ENCODE measurements around the gene GRK3. TPM values are rescaled to one million over a fixed set of nuclear protein-coding genes. Genes with fewer than 3 reads are reported as not detected.

The GRK3 gene
- total and polyA plus RNA-seq, 10 of the 15 experiments (the other 5 are each of a cell fraction or from before 2014, with no cell fraction given), result 3.1 to 35.1 (median 14.7) TPM

DNA sequence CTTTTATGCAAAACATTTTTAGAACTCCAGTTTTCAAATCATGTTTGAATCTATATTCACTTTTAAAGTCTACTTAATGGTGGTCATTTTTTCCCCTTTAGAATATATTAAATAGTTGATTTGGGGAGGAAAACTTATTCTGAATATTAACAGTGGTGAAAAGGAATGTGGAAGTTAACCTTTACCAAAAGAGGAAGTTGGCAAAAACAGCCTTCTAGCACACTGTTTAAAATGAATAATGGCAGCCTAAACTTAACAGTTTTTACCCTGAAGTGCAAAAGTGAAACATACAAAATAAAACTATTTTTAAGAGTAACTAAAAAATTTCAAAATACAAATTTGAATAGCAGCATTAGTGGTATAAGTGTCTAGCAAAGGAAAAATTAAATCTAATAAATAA lies 86.4 kb downstream of the GRK3 start:
- no peak overlapping the region for H3K4me2 ChIP-seq (ENCODE audit: control insufficient read depth, insufficient read depth)
- 0 out of 4 replicates have a peak, but pooled peaks cover 0 to 2% of the 10 kb centered on the region in 2 experiments for H3K36me3 ChIP-seq (ENCODE audit: control insufficient read depth in 2 of 2, insufficient read depth in 2 of 2, low read length in 1 of 2)
- DNase-seq (ENCODE audit: low read depth, low spot score) (peak; percentile 24), FAIRE-seq (no peak), ATAC-seq (peak; percentile 87)
- peaks cover 5% of the 10 kb centered on the region; the same call in 1 of the 2 replicates for H3K4me1 ChIP-seq (ENCODE audit: control insufficient read depth, insufficient read depth, low read length)
- H3K9me3 ChIP-seq (replicated peaks; ENCODE audit: control insufficient read depth, insufficient read depth, low read length), result no peaks in the 10 kb centered on the region; the same call in 1 of the 3 replicates
- in situ Hi-C loops (cut with MboI) (no loop called here), intact Hi-C loops (cut with micrococcal nuclease; ENCODE audit: unreplicated experiment) (no loop called here)
- no peak overlapping the region for H3K27ac ChIP-seq (ENCODE audit: control insufficient read depth, insufficient read depth)
- TF ChIP-seq NFIC (IDR thresholded peaks at IDR 0.05; ENCODE audit: low read depth, low read length) (0 out of 2 replicates have a peak, but pooled peaks have one; percentile 29), EP300 (IDR thresholded peaks at IDR 0.05; ENCODE audit: borderline replicate concordance in 1 of 2, control insufficient read depth in 1 of 2, low read depth in 2 of 2, low read length in 2 of 2) (peak in 1 of 2 experiments; percentile 33; a peak in 1 of 4 replicates), SPI1 (IDR thresholded peaks at IDR 0.05; ENCODE audit: borderline replicate concordance, insufficient read depth, low read depth, low read length) (peak; percentile 78), TBL1XR1 (IDR thresholded peaks at IDR 0.05; ENCODE audit: low read depth, low read length) (no peak), DPF2 (IDR thresholded peaks at IDR 0.05) (0 out of 2 replicates have a peak, but pooled peaks have one; percentile 25)
- TF ChIP-seq, protein P1, sequence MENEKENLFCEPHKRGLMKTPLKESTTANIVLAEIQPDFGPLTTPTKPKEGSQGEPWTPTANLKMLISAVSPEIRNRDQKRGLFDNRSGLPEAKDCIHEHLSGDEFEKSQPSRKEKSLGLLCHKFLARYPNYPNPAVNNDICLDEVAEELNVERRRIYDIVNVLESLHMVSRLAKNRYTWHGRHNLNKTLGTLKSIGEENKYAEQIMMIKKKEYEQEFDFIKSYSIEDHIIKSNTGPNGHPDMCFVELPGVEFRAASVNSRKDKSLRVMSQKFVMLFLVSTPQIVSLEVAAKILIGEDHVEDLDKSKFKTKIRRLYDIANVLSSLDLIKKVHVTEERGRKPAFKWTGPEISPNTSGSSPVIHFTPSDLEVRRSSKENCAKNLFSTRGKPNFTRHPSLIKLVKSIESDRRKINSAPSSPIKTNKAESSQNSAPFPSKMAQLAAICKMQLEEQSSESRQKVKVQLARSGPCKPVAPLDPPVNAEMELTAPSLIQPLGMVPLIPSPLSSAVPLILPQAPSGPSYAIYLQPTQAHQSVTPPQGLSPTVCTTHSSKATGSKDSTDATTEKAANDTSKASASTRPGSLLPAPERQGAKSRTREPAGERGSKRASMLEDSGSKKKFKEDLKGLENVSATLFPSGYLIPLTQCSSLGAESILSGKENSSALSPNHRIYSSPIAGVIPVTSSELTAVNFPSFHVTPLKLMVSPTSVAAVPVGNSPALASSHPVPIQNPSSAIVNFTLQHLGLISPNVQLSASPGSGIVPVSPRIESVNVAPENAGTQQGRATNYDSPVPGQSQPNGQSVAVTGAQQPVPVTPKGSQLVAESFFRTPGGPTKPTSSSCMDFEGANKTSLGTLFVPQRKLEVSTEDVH (IDR thresholded peaks at IDR 0.05; ENCODE audit: low read depth, partially characterized antibody), result no peak
- TF ChIP-seq, protein P2, sequence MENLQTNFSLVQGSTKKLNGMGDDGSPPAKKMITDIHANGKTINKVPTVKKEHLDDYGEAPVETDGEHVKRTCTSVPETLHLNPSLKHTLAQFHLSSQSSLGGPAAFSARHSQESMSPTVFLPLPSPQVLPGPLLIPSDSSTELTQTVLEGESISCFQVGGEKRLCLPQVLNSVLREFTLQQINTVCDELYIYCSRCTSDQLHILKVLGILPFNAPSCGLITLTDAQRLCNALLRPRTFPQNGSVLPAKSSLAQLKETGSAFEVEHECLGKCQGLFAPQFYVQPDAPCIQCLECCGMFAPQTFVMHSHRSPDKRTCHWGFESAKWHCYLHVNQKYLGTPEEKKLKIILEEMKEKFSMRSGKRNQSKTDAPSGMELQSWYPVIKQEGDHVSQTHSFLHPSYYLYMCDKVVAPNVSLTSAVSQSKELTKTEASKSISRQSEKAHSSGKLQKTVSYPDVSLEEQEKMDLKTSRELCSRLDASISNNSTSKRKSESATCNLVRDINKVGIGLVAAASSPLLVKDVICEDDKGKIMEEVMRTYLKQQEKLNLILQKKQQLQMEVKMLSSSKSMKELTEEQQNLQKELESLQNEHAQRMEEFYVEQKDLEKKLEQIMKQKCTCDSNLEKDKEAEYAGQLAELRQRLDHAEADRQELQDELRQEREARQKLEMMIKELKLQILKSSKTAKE (IDR thresholded peaks at IDR 0.05; ENCODE audit: low read depth, poor library complexity, severe bottlenecking), result peak; percentile 31
- CTCF ChIA-PET, result interaction anchor here (0.7 kb wide), 1 partner anchor 28 kb away, joined by 3 read pairs; no protein-coding TSS in a partner anchor
- no peak overlapping the region for H3K4me3 ChIP-seq
- H3K9ac ChIP-seq (ENCODE audit: control insufficient read depth, insufficient read depth, low read length), result no peak overlapping the region
- no peaks in the 10 kb centered on the region for H4K20me1 ChIP-seq (ENCODE audit: control insufficient read depth, insufficient read depth)
- RAD21 ChIA-PET (ENCODE audit: unreplicated experiment), result no interaction called here
- H3K27me3 ChIP-seq (replicated peaks in 1 of 2; ENCODE audit: control insufficient read depth in 2 of 2, insufficient read depth in 2 of 2, low read length in 1 of 2), result no peaks in the 10 kb centered on the region
- SMC1A ChIA-PET (ENCODE audit: uncharacterized antibody, unreplicated experiment), result interaction anchor here (0.9 kb wide), 1 partner anchor 10 kb away, joined by 4 read pairs; no protein-coding TSS in a partner anchor
- POLR2A ChIA-PET, result interaction anchor here (0.8 to 1.6 kb wide), 2 partner anchors 79 to 81 kb away, joined by 3 to 4 read pairs; no protein-coding TSS in a partner anchor
- H2AFZ ChIP-seq (ENCODE audit: control insufficient read depth, low read depth, low read length), result no peak overlapping the region
- no TSS peak for BruUV-seq (replicated peaks)
- H3K79me2 ChIP-seq (ENCODE audit: control insufficient read depth, insufficient read depth, low read length), result no peaks in the 10 kb centered on the region

All from GM12878 (cell line).